Measurements from ENCODE around the gene NFIA.
"Not testable (repeated sequence)": the region's sequence is repeated elsewhere in the genome, so short reads cannot be mapped to it uniquely, and the experiment has no call there.

The NFIA gene

GRCh38 chr1:61061601-61062000, 20.8 kb upstream of the NFIA start:
- DNase-seq: not testable (repeated sequence)

GRCh38 chr1:61064673-61065072, 17.7 kb upstream of the NFIA start:
- DNase-seq: no peak

- no peak for DNase-seq
Measured at GRCh38 chr1:61067446-61068019, 14.8 kb upstream of the NFIA start.

GRCh38 chr1:61070054-61070453, 12.3 kb upstream of the NFIA start:
- no peak for DNase-seq

GRCh38 chr1:61071205-61072130, 10.9 kb upstream of the NFIA start:
- DNase-seq: no peak

- DNase-seq: no peak
Measured at GRCh38 chr1:61073871-61074270, 8.5 kb upstream of the NFIA start.

GRCh38 chr1:61075833-61076232, 6.5 kb upstream of the NFIA start:
- DNase-seq: not testable (repeated sequence)

- DNase-seq: peak; percentile 68
Measured at GRCh38 chr1:61076728-61077675, 5.4 kb upstream of the NFIA start.

- peak; percentile 82 for DNase-seq
Measured at GRCh38 chr1:61077676-61078541, 4.5 kb upstream of the NFIA start.

GRCh38 chr1:61078618-61079295, 3.6 kb upstream of the NFIA start:
- no peak for DNase-seq

GRCh38 chr1:61079296-61079897, 3.0 kb upstream of the NFIA start:
- DNase-seq: no peak

- DNase-seq: no peak
Measured at GRCh38 chr1:61079898-61080336, 2.4 kb upstream of the NFIA start.

- no peak for DNase-seq
Measured at GRCh38 chr1:61080413-61081143, 1.8 kb upstream of the NFIA start.

- no peak for DNase-seq
Measured at GRCh38 chr1:61081144-61081685, 1.1 kb upstream of the NFIA start.

- peak; percentile 53 for DNase-seq
Measured at GRCh38 chr1:61081686-61082310, 563 bp upstream of the NFIA start.

- no peak for DNase-seq
Measured at GRCh38 chr1:61083013-61083806, 849 bp downstream of the NFIA start.

- DNase-seq: no peak
Measured at GRCh38 chr1:61083807-61084440, 1.6 kb downstream of the NFIA start.

GRCh38 chr1:61084491-61085031, 2.2 kb downstream of the NFIA start:
- no peak for DNase-seq
